Skin of body (tissue), 2 donors: ENCODE data around the gene SULF2. TPM values are rescaled to one million over a fixed set of nuclear protein-coding genes. Genes with fewer than 3 reads are reported as not detected.

Experiments used
- DNase-seq: peaks from one replicate; lab custom pipeline; 2025; lab: John Stamatoyannopoulos, UW
- total RNA-seq: library from RNA; depleted of rRNA; stranded (reverse); fragments of >200 nt; gene quantifications from one replicate; pipeline ENCODE4 v1.2.3, GENCODE V29; 2014

The SULF2 gene
- total RNA-seq, 1 donor from 2014 or later, result 72.1 TPM

DNA sequence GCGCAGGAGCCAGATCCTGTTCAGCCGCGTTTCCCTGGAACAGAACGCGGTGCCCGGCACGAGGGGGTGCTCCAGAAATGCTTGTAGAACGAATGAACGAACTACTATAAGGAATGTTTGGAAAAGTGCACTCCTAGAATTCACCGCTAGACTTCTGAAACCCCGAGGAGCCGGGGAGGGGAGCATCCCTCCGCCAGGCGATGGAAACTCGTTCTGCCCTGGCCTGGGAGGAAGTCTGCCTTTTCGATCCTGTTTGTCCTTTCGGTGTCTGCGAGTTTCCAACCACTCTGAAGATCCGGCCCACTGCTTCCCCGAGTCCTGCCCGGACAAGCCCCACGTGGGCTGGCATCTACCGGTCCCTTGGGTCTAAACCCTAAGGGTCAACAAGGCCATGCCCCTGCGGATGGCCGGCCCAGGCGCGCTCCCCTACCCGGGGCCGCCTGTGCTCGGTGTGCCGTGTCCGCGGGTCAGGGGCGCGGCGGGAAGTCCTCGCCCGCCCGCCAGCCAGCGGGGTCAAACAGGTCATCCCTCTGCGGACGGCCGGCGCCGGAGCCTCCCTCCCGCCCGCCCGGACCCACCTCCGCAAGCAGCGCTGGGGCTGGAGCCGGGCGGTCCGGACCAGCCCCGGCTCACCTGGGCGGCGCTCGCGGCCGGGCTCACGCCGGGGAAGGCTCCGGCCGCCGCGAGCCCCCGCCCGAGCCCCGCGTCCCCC lies 526 bp downstream of the SULF2 start:
- peak; percentile 33 for DNase-seq

DNA sequence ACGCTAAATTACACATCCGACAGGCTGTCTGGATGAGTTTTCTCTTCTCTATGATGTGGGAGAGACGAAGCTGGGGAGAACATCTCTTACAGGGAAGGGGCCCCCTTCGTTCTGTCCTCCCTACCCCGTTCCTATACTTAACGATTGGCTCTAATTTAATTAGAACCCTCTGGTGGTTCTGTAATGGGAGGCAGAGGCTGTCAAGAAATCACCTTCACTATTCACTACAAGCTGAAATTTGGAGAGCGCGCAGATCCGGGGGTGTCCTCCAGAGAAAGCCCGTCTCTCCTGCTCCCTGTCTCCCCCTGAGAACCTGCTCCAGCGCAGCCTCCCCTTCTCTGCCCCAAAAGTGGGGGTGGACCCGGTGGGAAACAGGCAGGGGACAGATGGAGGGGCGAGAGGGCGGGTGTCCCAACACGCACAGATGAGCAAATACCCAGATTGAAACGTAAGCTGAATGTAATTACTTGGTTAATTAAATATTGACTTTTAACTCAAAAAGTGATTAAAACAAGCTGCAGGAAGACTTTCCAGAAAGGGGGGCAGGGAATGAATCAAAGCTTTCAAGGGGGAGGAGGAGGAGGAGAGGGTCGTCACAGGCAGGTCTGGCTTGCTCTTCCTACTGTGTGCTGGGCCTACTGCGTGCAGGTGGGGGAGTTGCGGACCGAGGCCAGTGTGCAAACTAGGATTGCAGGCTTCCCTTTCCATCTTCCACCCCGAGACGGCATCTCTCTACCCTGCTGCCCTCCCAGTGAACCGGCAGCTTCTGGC lies 1.3 kb downstream of the SULF2 start:
- no peak for DNase-seq

DNA sequence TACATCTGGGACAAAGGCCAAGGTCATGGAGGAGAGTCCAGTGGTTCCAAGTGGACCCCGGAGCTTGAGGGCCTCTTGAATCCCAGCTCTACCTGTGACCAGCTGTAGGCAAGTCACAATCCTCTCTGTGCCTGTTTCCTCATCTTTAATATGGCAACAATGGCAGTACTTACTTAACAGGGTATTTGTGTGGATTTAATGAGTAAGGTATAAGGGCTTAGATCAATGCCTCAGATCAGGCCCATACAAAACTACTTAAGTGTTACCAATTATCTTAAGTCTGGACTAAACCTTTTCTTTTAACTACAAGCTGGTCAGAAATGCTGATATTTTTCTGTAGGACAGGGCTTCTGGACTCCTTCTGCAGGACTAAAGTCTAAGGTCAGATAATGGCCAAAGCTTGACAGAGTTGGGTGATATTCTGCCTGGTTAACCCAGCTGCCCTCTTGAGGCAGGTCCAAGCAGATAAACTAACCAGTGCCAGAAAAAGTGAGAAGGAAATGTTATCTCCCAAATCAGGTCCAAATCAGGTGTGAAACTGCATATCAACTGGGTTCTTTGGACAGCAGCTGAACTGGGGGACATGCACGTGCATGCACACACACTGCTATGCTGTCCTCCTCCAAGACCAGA lies 2.2 kb downstream of the SULF2 start:
- DNase-seq, result no peak

DNA sequence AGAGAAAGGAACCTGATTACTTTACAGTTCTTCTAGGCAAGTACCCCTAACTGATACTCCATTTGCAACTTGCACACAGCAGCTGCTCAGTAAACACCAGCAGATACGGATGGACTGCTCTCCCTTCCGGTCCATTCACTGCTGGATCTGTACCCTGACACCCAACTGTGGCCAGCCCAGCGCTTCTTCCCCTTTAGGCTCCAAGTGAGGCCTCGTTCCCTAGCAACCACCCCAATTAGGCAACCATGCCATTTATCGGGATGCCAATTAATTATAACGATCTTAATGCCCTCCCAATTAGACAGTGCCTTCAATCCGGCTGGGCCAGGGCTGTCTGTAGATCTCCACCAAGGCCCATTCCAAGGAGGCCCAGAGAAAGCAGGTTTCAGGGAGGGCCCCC lies 3.2 kb downstream of the SULF2 start:
- DNase-seq, result no peak

DNA sequence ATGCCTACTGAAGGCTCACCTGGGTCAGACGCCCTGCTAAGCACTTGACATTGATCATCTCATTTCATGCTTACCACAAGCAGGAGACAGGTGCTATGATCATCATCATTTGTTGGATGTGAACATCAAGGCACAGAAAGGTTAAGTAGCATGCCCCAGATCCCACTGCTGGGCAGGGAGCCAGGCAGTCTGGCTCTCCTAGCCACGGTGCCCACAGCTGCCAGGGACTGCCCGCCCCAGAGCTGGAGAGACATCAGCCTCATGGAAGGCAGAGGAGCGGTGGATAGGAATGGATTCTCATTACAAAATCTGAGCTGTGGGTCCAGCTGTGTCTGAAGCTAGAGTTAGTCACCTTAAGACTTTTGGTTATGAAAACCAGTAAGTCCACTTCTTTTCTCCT lies 3.6 kb downstream of the SULF2 start:
- no peak for DNase-seq

DNA sequence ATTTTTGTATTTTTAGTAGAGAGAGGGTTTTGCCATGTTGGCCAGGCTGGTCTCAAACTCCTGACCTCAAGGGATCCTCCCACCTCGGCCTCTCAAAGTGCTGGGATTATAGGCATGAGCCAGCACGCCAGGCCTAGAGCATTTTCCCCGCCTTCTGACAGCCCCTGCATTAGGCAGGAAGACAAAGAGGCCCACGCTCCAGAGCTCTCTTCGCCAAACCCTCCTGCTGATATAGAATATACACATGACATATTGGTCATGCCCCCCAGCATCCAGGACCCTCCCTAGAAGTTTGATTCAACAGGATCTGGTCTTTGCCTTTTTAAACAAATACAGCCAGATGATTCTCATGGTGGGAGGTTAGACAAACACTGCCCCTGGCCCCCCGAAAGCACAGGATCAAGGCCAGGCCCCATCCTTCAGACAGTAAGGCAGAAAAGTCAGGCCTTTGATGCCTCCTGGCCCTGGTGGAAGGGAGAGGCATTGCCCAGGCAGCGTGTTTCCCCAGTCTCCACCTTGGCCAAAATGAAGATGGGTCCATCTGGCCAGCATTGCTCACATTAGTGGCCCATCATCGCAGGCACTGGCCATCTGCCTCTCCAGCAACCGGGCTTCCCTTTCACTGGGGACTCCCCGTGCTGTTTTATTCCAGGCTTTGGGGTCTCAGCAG lies 4.4 kb downstream of the SULF2 start:
- no peak for DNase-seq

DNA sequence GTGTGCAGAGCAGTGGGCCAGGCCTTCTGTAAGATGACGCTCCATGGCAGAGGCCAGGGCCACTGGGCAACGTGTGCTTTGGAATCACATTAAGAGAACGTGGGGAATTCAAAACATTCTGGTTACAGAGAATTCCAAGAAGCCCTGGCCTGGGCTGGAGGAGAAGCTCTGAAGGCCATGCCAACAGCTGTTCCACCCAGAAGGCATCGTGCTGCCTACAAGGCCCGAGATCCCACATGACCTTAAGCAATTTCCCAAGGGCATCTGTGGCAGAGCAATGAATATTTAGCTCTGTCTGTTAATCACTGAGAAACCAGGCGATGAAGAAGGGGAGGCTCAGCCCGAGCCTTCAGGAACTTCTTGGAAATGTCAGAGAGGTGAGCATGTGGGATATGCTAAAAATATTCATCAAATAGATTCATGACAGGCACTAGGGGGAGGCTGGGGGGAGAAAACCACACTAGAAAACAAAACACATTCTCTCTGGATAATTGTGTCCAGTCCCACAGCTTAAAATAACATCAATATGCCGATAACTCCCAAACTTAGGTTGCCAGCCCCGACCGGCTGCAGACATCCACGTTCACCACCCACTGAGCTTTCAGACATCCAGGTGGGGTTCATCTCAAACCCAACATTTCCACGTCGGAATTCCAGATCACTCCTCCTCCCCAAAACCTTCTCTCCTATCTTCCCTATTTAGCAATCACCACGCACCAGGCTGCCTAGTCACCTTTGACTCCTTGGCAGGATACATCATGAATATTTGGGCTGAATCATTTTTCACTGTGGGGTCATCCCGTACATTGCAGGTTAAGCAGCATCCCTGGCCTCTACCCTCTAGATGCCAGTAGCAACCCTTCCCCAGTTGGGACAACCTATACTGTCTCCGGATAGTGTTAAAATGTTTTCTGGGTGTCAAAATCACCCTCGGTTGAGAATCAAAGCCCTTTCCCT lies 6.6 kb downstream of the SULF2 start:
- no peak for DNase-seq

DNA sequence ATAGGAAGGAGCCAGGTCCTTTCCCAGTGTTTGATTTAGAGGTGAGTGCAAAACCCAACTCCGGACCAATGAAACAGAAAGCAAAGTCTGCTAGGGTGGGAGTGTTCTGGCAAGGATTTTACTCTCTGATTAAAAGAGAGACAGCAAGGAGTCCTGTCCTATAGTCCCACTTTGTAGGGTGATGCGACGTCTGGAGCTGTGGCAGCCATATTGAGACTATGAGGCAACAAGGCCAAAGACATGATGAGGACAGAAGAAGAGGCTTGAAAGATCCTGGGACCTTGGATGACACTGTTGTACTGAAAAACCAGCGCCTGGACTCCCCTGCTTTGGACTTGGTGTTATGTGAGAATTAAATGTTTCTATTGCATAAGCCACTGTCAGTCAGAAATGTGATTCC lies 8.1 kb downstream of the SULF2 start:
- no peak for DNase-seq

DNA sequence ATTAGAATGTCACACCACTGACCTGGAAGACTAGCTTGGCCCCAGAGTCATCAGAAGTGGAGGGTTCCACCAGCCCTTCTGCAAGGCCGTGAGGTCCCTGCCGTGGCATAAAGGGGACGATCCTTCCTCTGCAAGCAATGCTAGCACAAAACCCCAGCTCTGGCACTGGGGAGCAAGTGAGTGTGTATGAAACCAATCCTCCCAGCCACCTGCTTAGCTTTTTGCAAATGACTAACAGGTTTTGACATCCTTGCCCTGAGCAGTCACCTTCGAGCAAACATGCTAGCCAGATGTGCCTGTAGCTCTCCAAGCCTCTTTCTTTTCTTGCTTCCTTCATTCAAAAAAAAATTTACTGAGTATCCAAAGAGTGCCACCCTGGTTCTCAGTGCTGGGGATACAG lies 8.6 kb downstream of the SULF2 start:
- no peak for DNase-seq

DNA sequence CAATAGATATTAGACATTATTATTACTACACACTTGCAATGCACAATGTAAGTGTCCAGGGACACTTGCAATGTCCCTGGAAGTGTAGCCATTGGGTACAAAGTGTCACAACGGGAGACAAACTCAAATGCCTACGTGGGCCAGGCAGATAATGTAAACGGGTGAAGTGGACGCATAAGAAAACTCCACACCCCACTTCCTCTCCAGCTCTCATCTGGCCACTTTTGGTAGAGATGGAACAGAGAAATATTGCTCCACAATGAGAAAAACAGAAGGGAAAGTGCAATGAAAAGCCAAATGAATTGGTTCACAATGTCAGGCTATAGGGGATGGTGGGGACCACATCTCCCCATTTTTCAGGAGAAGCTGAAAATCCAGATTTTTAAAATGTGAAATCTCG lies 9.4 kb downstream of the SULF2 start:
- DNase-seq, result no peak

DNA sequence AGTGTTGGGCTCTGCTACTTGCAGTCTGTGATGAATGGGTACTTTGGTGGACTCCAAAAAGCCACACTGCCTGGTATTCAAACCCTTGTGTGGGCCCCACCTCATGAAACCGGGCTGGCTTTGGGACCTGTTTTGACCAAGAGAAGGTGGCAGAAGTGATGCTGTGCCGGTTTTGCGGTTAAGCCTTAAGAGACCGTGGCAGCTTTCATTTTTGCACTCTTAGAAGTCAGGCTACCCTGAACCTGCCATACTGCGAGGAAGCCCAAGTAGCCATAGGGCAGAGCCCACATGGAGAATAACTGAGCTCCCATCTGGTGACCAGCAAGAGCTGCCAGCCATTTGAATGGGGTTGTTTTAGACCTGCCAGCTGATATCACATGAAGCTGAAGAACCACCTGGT lies 10.2 kb downstream of the SULF2 start:
- no peak for DNase-seq

DNA sequence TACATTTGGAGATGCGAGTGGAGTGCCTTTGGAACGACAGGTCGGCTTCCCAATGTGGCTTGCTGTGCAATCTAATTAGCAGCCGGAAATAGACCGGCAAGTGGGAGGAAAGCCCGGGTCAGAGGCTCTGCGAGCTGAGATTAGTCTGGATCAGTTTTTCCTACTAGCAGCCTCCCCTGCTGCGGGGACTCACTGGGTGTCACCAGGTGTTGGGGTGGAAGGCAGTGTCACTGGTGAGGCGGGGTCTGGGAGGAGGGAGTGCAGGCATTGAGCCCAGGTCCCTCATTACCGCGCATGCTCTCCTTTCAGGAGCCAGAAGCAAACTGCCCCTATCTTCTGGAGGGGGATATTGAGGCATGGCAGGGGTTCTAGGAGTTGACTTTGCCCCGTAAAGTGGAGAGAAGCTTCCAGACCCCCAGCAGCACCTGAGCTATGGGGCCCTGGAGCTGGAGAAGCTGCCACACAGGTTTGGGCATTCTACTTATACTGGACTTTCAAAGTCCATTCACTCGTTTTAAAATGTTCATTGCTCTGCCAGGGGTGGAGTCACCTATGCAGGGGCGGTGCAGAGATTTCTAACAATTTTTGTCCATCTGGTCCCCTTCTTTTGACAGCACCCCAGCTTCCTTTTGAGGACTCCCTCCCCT lies 11.0 kb downstream of the SULF2 start:
- DNase-seq, result no peak

DNA sequence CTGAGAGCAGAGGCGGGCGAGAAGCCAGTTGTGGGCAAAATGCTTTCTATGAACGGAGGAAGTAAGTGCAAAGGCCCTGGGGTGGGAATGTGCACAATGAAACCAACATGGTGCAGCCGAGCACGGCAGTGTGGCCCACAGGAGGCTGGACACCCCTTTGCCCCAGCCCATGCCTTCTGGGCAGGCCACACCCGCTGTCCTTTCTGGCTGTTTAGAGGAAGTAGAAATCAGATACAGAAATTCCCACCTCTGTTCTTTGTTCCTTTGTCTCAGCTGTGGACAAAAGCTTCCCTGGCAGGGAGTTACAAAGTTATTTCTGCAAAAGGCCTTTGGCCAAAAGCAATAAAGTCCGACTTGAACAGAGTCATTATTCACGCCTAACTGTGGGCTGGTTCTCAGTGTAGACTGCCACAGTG lies 11.9 kb downstream of the SULF2 start:
- DNase-seq, result no peak

DNA sequence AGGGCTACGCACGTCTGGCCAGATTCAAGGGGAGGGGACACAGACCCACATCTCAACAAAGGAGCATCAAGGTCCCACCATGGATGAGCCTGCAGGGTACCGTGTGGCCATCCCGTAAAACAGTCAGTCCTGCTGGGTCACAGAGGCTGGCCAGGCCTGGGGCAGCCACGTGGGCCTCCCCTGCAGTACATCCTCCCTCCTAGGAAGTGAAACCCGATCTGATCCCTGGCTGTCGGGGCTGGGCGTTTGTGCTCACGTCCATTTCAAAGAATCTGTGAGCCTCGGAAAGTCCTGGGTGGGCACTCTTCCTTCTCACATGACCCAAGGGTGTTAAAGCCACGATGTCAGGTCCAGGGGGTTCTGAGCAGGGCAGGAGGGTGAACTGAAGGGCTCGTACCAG lies 14.3 kb downstream of the SULF2 start:
- no peak for DNase-seq

DNA sequence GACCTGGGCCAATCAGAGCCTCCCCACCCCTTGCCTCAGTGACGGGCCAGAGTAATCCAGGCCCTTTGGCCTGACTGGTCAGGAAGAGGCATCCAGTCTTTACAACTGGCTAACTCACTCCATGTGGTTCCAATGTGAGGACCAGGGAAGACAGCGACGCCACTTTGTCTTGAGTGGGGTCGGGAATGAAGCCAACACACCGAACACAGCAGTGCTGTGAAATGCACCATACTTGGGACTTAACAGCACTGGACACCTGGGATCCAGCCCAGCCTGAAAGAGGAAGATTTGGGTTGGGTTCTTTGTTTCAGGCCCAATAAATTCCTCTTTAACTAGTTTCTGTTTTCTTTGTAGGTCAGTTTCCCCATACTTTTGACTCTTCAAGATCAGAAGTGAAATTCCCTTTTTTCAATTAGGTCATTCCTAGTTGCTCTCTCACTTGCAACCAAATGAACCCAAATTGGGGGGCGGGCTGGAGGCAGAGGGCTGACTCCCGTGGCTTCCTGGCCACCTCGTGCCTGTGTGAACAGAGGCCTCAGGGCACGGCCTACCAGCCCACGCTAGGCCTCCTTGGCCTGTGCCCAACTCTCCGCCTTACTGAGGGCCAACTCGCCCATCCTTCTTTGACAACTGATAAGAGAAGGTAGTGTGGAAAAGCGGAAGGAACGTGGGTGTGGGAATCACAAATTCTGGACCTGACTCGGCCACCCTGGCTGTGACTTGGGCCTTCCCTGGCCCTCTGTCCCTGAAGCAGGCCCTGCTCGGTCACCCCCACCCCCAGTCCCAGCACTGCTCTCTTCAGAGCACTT lies 17.1 kb downstream of the SULF2 start:
- no peak for DNase-seq

DNA sequence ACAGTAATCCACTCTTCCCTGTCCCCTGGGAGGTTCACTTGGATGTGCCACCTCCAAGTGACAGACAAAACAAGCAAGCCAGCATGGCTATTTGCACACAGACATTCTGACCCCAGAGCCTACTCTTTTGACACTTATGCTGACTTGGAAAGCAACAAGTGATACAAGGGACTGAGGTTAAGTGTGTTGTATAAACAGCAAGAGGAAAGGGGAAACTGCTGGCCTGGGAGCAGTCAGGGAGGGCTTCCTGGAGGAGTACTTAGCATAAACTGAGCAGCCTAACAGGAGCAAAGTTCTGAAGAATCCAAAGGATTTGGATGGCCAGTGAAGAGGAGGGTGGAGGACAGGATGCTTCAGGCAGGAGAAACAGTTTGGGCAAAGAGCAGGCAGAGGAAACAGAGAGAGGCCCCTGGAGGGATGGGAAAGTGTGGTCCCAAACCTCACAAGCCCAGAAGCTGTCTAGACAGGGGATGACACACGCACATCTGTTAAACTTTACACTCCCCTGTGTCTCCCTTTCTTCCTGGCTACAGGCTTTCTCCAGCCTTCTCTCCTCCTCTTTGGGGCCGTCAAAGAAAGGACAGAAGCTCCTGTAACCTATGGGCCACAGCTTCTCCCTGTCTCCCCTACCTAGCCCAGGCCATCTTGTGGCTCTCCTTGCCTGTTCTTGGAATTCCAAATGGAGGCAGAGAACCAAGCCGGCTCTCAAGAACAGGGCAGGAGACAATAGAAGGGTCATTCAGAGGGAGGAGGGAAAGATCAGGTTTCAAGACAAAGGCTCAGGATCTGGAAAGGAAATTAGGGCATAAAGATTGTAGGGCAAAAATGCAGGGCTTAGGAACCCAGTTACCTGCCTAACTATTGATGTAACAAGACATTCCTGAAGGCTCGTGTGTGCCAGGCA lies 19.3 kb downstream of the SULF2 start:
- DNase-seq, result no peak

DNA sequence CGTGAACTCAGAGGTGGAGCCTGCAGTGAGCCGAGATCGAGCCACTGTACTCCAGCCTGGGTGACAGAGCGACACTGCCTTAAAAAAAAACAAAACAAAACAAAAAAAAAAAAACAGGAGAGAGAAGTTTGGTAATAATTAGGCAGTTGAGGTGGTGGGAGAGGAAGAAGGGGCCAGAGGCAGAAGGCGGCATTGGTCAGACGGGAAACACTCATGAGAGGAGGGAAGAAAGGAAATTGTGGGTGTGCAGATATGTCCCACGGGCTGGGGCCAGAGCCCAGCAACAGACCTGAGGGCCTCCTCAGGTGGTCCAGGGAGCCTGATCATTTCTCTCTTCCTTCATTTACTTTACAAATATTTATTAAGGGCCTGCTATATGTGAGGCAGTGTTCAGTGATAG lies 20.0 kb downstream of the SULF2 start:
- DNase-seq, result no peak

DNA sequence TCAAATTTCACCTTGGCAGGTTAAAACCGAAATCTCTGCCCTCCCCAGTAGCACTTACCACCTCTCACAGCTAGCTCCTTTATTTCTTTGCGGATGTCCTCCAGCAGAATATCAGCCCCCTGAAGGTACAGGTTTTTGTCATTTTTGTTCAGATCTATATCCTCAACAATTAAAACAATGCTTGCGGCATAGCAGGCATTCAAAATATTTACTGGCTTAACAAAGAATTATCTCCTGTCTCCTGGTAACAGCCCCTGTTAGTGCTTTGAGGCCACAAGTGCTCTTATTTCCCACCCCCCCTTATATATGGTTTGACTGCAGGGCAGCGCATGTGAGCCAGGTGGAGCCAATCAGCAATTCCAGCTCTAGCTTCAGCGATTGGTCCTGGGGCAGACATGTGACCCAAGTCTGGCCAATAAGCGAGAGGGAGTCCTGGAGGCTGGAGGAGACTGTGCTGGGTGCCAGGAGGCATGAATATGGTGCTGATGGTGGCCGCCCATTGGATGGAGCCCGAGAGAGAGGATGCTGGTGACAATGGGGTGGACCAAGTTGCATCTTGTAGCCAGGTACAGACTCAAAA lies 21.0 kb downstream of the SULF2 start:
- DNase-seq, result no peak
